Lower lobe of right lung (tissue), 2 donors: ENCODE results near the gene EIF2S2. TPM values are rescaled to one million over a fixed set of nuclear protein-coding genes. Genes with fewer than 3 reads are reported as not detected.

Experiments used
- ATAC-seq, 2 donors: fragments of 200-7000 bp; cut with Tn5 transposase; one replicate each; pipeline ENCODE4 v1.9.1; 2020 to 2022; ENCODE audit warnings: mild to moderate bottlenecking in 2 of 2, moderate library complexity in 2 of 2
- DNase-seq: peaks from one replicate; pipeline ENCODE4 v3.0.0-alpha.2; 2020
- H3K27ac ChIP-seq: fragments of 200-600 bp; one replicate; pipeline ENCODE4 v1.8.0; 2022
- H3K27me3 ChIP-seq: fragments of 200-600 bp; one replicate; pipeline ENCODE4 v1.8.0; 2022; ENCODE audit warnings: low read depth
- H3K36me3 ChIP-seq: fragments of 200-600 bp; one replicate; pipeline ENCODE4 v1.8.0; 2022; ENCODE audit warnings: mild to moderate bottlenecking
- H3K4me1 ChIP-seq: fragments of 200-600 bp; one replicate; pipeline ENCODE4 v1.8.0; 2022
- H3K4me3 ChIP-seq: fragments of 200-600 bp; one replicate; pipeline ENCODE4 v1.8.0; 2022; ENCODE audit warnings: mild to moderate bottlenecking
- H3K9me3 ChIP-seq: fragments of 200-600 bp; one replicate; pipeline ENCODE4 v1.8.0; 2022
- intact Hi-C: fragments of 100-400 bp; cut with DNase I; formaldehyde crosslinking; loops from one replicate; pipeline ENCODE4 v1.11.0; 2022
- total RNA-seq: library from RNA; stranded (reverse); fragmentation: NEBNext Ultra II Directional; extraction: Animal tissue kit (Norgen Biotek cat#: 25700); gene quantifications from one replicate; pipeline ENCODE4 v1.2.1, GENCODE V29; 2021
- TF ChIP-seq, protein P1 (sequence below): fragments of 200-600 bp; IDR thresholded peaks from one replicate; pipeline ENCODE4 v1.8.0; 2022; ENCODE audit warnings: antibody characterized with exemption, mild to moderate bottlenecking
- donor health status: DM: no; HTN: yes; CAD: no; lungs with severe emphysema.

Gene EIF2S2
- total RNA-seq, 1 donor from 2014 or later = 50.3 TPM

DNA sequence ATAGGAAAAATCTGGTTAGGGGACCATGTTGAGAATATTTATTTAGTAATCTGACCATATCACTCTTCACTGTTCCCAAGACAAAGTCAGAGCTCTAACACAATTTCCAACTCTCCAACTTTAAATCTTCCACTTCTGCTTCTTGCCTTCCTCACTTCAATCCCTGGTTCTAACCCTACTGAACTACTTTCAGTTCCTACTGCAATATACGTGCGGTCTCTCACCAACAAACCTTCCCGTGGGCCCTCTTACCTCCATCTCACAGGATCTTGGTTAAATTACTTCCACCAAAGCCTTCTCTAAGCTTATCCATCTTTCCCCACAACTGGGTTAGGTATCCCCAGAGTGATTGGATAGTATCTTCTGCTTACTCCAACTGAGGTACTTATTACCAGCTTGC lies 8.0 kb downstream of the EIF2S2 start:
- DNase-seq (no peak), ATAC-seq (no peak)
- Histone ChIP-seq H3K4me1 (peaks cover 55% of the 10 kb centered on the region), H3K9me3 (no peaks in the 10 kb centered on the region), H3K36me3 (peaks cover 81% of the 10 kb centered on the region), H3K4me3 (no peak overlapping the region), H3K27me3 (no peaks in the 10 kb centered on the region), H3K27ac (no peak overlapping the region)
- TF ChIP-seq, protein P1, sequence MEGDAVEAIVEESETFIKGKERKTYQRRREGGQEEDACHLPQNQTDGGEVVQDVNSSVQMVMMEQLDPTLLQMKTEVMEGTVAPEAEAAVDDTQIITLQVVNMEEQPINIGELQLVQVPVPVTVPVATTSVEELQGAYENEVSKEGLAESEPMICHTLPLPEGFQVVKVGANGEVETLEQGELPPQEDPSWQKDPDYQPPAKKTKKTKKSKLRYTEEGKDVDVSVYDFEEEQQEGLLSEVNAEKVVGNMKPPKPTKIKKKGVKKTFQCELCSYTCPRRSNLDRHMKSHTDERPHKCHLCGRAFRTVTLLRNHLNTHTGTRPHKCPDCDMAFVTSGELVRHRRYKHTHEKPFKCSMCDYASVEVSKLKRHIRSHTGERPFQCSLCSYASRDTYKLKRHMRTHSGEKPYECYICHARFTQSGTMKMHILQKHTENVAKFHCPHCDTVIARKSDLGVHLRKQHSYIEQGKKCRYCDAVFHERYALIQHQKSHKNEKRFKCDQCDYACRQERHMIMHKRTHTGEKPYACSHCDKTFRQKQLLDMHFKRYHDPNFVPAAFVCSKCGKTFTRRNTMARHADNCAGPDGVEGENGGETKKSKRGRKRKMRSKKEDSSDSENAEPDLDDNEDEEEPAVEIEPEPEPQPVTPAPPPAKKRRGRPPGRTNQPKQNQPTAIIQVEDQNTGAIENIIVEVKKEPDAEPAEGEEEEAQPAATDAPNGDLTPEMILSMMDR = no peak
- intact Hi-C loops = no loop called here

DNA sequence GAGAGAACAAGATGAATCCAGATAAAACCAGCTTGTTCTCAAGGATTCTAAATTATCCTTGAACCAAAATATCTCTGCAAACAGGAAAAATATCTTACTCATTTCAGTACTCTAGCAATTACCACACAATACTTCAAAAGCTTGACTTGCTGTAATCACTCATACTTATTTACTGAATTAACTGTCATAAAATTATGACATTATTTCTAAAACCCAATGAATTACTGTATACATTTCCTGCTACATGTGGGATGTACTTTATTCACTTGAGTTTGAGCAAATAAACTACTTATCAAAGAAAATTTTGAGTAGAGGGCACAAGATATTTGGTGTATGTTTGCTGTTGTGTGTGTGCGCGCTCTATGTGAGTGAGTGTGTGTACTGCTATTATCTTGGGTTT lies 9.7 kb downstream of the EIF2S2 start:
- peaks cover 37% of the 10 kb centered on the region for H3K4me1 ChIP-seq
- DNase-seq = no peak
- TF ChIP-seq, protein P1 = no peak
- H3K9me3 ChIP-seq = no peaks in the 10 kb centered on the region
- intact Hi-C loops = no loop called here
- H3K36me3 ChIP-seq = peaks cover 88% of the 10 kb centered on the region
- no peak overlapping the region for H3K4me3 ChIP-seq
- no peak overlapping the region for H3K27ac ChIP-seq
- H3K27me3 ChIP-seq = no peaks in the 10 kb centered on the region
- no peak for ATAC-seq

DNA sequence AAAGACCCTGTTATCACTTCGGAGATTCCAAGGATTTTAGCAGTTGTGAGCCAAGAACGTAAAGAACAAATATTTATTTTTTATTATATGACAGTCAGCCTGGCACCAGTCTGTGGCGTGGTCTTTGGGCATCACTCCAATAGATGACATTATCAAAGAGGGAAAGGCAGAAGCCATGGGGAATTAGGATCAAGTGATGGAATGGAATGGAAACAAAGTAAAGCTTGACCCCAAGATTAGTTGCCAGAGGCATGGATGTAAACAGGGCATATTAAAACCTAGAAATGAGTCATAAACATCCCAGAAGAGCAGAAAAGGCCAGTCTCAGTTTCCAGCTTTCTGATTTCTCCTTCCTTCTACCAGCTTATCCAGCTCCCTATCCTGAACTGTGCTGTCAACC lies 11.5 kb downstream of the EIF2S2 start:
- Histone ChIP-seq H3K4me1 (peaks cover 20% of the 10 kb centered on the region), H3K36me3 (peaks cover 100% of the 10 kb centered on the region), H3K4me3 (no peak overlapping the region), H3K9me3 (no peaks in the 10 kb centered on the region), H3K27me3 (no peaks in the 10 kb centered on the region), H3K27ac (no peak overlapping the region)
- DNase-seq (no peak), ATAC-seq (no peak)
- intact Hi-C loops = no loop called here
- TF ChIP-seq, protein P1 = no peak

DNA sequence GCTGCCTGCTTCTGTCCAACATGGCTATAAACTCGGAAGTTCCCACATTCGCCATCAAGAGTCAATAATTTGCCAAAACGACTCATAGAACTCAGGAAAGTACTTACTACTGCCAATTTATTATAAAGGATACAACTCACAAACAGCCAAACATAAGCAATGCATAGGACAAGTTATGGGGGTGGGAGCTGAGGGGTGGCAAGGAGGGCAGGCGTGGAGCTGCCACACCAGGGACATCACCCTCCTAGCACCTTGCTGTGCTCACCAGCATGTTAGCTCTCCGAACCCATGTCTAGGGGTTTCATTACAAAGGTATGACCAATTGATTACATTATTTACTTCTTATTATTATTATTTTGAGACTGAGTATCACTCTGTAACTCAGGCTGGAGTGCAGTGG lies 12.4 kb downstream of the EIF2S2 start:
- Histone ChIP-seq H3K27ac (no peak overlapping the region), H3K4me1 (peaks cover 11% of the 10 kb centered on the region), H3K27me3 (no peaks in the 10 kb centered on the region), H3K9me3 (no peaks in the 10 kb centered on the region), H3K4me3 (no peak overlapping the region), H3K36me3 (peaks cover 100% of the 10 kb centered on the region)
- intact Hi-C loops = no loop called here
- ATAC-seq (no peak), DNase-seq (no peak)
- TF ChIP-seq, protein P1 = no peak

DNA sequence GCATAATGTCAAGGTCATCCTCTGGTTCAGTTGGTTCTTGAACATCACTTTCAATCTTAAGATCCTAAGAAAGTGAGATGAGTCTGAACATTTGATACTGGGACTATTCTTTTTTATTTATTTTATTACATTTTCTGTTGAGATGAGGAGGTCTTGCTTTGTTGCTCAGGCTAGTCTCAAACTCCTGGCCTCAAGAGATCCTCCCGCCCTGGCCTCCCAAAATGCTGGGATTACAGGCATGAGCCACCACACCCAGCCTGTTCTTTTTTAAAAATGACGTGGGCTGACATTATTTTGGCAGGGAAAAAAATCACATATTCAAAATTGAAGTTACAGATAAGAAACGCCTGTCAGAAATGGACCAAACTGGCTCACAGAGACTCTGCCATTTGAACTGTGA lies 13.5 kb downstream of the EIF2S2 start:
- H3K27ac ChIP-seq = no peak overlapping the region
- TF ChIP-seq, protein P1 = no peak
- ATAC-seq (no peak), DNase-seq (no peak)
- no peak overlapping the region for H3K4me3 ChIP-seq
- H3K4me1 ChIP-seq = peaks cover 11% of the 10 kb centered on the region
- H3K27me3 ChIP-seq = no peaks in the 10 kb centered on the region
- peaks cover 100% of the 10 kb centered on the region for H3K36me3 ChIP-seq
- H3K9me3 ChIP-seq = no peaks in the 10 kb centered on the region
- intact Hi-C loops = no loop called here
